IMR-90 (cell line): ENCODE data around the gene LIMS1. TPM values are rescaled to one million over a fixed set of nuclear protein-coding genes. Genes with fewer than 3 reads are reported as not detected.
A peak's percentile ranks its signal among the peaks of the same experiment; 100 is the strongest.

Source experiments
- ATAC-seq: fragments of 200-7000 bp; cut with Tn5 transposase; 2 replicates; pipeline ENCODE4 v1.9.1; 2020; ENCODE audit warnings: low read depth, mild to moderate bottlenecking, moderate library complexity
- BruUV-seq: library from RNA; stranded (reverse); fragments of 400-500 nt; replicated peaks from 2 replicates; lab custom pipeline; 2021; lab: Mats Ljungman, UMichigan
- CTCF ChIA-PET: fragments of 300-600 bp; formaldehyde crosslinking; extraction: SDS; loops from one replicate; lab custom pipeline; 2021; ENCODE audit warnings: antibody characterized with exemption; lab: Yijun Ruan, JAX
- POLR2A ChIA-PET: fragments of 300-600 bp; sonication (Branson Sonifier 250); formaldehyde crosslinking; loops from one replicate; lab custom pipeline; 2022; ENCODE audit warnings: antibody characterized with exemption; ENCODE audit not compliant: unreplicated experiment; lab: Charles Lee
- DNase-seq: peaks from one replicate; pipeline ENCODE4 v3.0.0; 2013
- H2AFZ ChIP-seq: replicated peaks from 2 replicates; pipeline ENCODE3; 2013; ENCODE audit warnings: low read length, mild to moderate bottlenecking; ENCODE audit not compliant: poor library complexity
- H2AK5ac ChIP-seq: 2 replicates; pipeline ENCODE4 v1.6.1; 2013; ENCODE audit warnings: low read depth, low read length, inconsistent platforms
- H2AK9ac ChIP-seq: replicated peaks from 2 replicates; pipeline ENCODE3; 2013; ENCODE audit warnings: mild to moderate bottlenecking, low read depth, low read length, moderate library complexity; ENCODE audit not compliant: poor library complexity
- H2BK120ac ChIP-seq: 2 replicates; pipeline ENCODE4 v1.6.1; 2013; ENCODE audit warnings: low read depth, low read length, inconsistent platforms
- H2BK15ac ChIP-seq: 3 replicates; pipeline ENCODE4 v1.6.1; 2013; ENCODE audit warnings: low read depth, low read length, inconsistent platforms
- H2BK20ac ChIP-seq: 2 replicates; pipeline ENCODE4 v1.6.1; 2013; ENCODE audit warnings: low read depth, mild to moderate bottlenecking, inconsistent platforms, low read length, moderate library complexity
- H2BK5ac ChIP-seq: 2 replicates; pipeline ENCODE4 v1.6.1; 2013; ENCODE audit warnings: mild to moderate bottlenecking, low read depth, low read length, inconsistent platforms; ENCODE audit not compliant: poor library complexity, severe bottlenecking
- H3K14ac ChIP-seq: replicated peaks from 2 replicates; pipeline ENCODE4 v1.6.1; 2013; ENCODE audit warnings: low read depth, low read length, inconsistent platforms
- H3K18ac ChIP-seq: 2 replicates; pipeline ENCODE4 v1.6.1; 2013; ENCODE audit warnings: low read depth, low read length, control low read depth
- H3K23ac ChIP-seq: 2 replicates; pipeline ENCODE4 v1.6.1; 2013; ENCODE audit warnings: low read depth, low read length, inconsistent platforms
- H3K27ac ChIP-seq: 2 replicates; pipeline ENCODE4 v1.5.1; 2013; ENCODE audit warnings: mild to moderate bottlenecking, control low read depth, low read length; ENCODE audit not compliant: insufficient read depth
- H3K27me3 ChIP-seq: 2 replicates; pipeline ENCODE4 v1.6.1; 2013; ENCODE audit warnings: low read length; ENCODE audit not compliant: control insufficient read depth, insufficient read depth
- H3K36me3 ChIP-seq: 2 replicates; pipeline ENCODE4 v1.6.1; 2013; ENCODE audit warnings: low read length, mixed read lengths; ENCODE audit not compliant: control insufficient read depth, insufficient read depth
- H3K4ac ChIP-seq: 2 replicates; pipeline ENCODE4 v1.6.1; 2013; ENCODE audit warnings: low read depth, low read length, inconsistent platforms
- H3K4me1 ChIP-seq: 2 replicates; pipeline ENCODE4 v1.6.1; 2013; ENCODE audit warnings: low read length, mixed read lengths; ENCODE audit not compliant: control insufficient read depth, insufficient read depth
- H3K4me2 ChIP-seq: 2 replicates; pipeline ENCODE4 v1.6.1; 2013; ENCODE audit warnings: low read depth, mild to moderate bottlenecking, control low read depth, low read length, moderate library complexity
- H3K4me3 ChIP-seq: 2 replicates; pipeline ENCODE4 v1.5.1; 2013; ENCODE audit warnings: low read depth, mild to moderate bottlenecking, control low read depth, low read length, moderate library complexity; ENCODE audit not compliant: insufficient read depth
- H3K56ac ChIP-seq: 2 replicates; pipeline ENCODE4 v1.6.1; 2013; ENCODE audit warnings: low read length, inconsistent platforms; ENCODE audit not compliant: insufficient read depth; ENCODE audit errors: extremely low read depth
- H3K79me1 ChIP-seq, 2 experiments: 2 replicates each; pipeline ENCODE4 v1.6.1; 2013; ENCODE audit warnings: low read length in 2 of 2, inconsistent platforms in 1 of 2, low read depth in 1 of 2
- H3K9ac ChIP-seq: 2 replicates; pipeline ENCODE4 v1.6.1; 2013; ENCODE audit warnings: low read depth, low read length, control low read depth
- H3K9me1 ChIP-seq: 2 replicates; pipeline ENCODE4 v1.6.1; 2013; ENCODE audit warnings: low read length, inconsistent platforms; ENCODE audit not compliant: insufficient read depth
- H3K9me3 ChIP-seq: 2 replicates; pipeline ENCODE4 v1.6.1; 2013; ENCODE audit warnings: low read length; ENCODE audit not compliant: control insufficient read depth, insufficient read depth
- H4K20me1 ChIP-seq: 2 replicates; pipeline ENCODE4 v1.6.1; 2013; ENCODE audit warnings: low read length, inconsistent platforms; ENCODE audit not compliant: insufficient read depth
- H4K5ac ChIP-seq: 2 replicates; pipeline ENCODE4 v1.6.1; 2013; ENCODE audit warnings: mild to moderate bottlenecking, low read depth, low read length, control low read depth
- H4K8ac ChIP-seq, 2 experiments: 2 replicates each; pipeline ENCODE4 v1.6.1; 2013; ENCODE audit warnings: low read depth in 2 of 2, low read length in 2 of 2, control low read depth in 1 of 2, inconsistent platforms in 1 of 2
- H4K91ac ChIP-seq: 2 replicates; pipeline ENCODE4 v1.6.1; 2013; ENCODE audit warnings: low read depth, low read length, inconsistent platforms; ENCODE audit not compliant: insufficient read depth
- CEBPB ChIP-seq: IDR thresholded peaks from 2 replicates; pipeline ENCODE4 v1.6.1; 2012; ENCODE audit warnings: low read depth, low read length, improper control_type of control experiment
- MAFK ChIP-seq: IDR thresholded peaks from 2 replicates; pipeline ENCODE4 v1.6.1; 2012; ENCODE audit warnings: low read depth, low read length, improper control_type of control experiment
- MAZ ChIP-seq: IDR thresholded peaks from 2 replicates; pipeline ENCODE4 v1.6.1; 2012; ENCODE audit warnings: low read depth, mild to moderate bottlenecking, low read length, improper control_type of control experiment, moderate library complexity, borderline replicate concordance
- MXI1 ChIP-seq: IDR thresholded peaks from 2 replicates; pipeline ENCODE4 v1.6.1; 2012; ENCODE audit warnings: low read depth, mild to moderate bottlenecking, low read length, moderate library complexity, borderline replicate concordance
- RCOR1 ChIP-seq: IDR thresholded peaks from 2 replicates; pipeline ENCODE4 v1.6.1; 2012; ENCODE audit warnings: mild to moderate bottlenecking, low read length, improper control_type of control experiment; ENCODE audit not compliant: insufficient replicate concordance
- WGBS, 2 experiments: methylation state at CpG; one replicate each; pipeline versions ENCODE4 v1.1.5 to v1.1.7; 2013; ENCODE audit warnings: missing lambda C conversion rate in 2 of 2; ENCODE audit not compliant: insufficient read length in 1 of 2; ENCODE audit errors: extremely low coverage in 2 of 2; 5-methylcytosine and 5-hydroxymethylcytosine counted together
- dilution Hi-C: fragments of 300-500 bp; cut with HindIII; formaldehyde crosslinking; loops from one replicate; pipeline ENCODE4 v1.14.3; 2018; ENCODE audit warnings: low sequenced_read_pairs; ENCODE audit not compliant: unreplicated experiment
- in situ Hi-C: fragments of 300-500 bp; cut with MboI; formaldehyde crosslinking; loops from 3 replicates; pipeline ENCODE4 v1.14.3; 2019; ENCODE audit warnings: low sequenced_read_pairs, inconsistent platforms, mixed read lengths
- intact Hi-C: fragments of 100-400 bp; cut with micrococcal nuclease; formaldehyde crosslinking; loops from 2 replicates; pipeline ENCODE4 v1.10.0; 2022
- polyA plus RNA-seq, 3 experiments: library from polyadenylated mRNA; depleted of rRNA; stranded (reverse); fragments of >200 nt; gene quantifications; 2 replicates each; pipeline ENCODE4 v1.2.3, GENCODE V29; 2012; ENCODE audit warnings: low replicate concordance in 1 of 3
- total RNA-seq: library from RNA; depleted of rRNA; stranded (reverse); fragments of >200 nt; gene quantifications from 2 replicates; pipeline ENCODE4 v1.2.3, GENCODE V29; 2012
- TF ChIP-seq, protein P1 (sequence below): fragments of 150-350 bp; IDR thresholded peaks from 2 replicates; pipeline ENCODE4 v1.6.1; 2016; ENCODE audit warnings: low read depth, mild to moderate bottlenecking, low read length, moderate library complexity, borderline replicate concordance

Gene LIMS1
- total and polyA plus RNA-seq, 2 of the 4 experiments (the other 2 are of a cell fraction): 59.1 to 131 TPM

DNA sequence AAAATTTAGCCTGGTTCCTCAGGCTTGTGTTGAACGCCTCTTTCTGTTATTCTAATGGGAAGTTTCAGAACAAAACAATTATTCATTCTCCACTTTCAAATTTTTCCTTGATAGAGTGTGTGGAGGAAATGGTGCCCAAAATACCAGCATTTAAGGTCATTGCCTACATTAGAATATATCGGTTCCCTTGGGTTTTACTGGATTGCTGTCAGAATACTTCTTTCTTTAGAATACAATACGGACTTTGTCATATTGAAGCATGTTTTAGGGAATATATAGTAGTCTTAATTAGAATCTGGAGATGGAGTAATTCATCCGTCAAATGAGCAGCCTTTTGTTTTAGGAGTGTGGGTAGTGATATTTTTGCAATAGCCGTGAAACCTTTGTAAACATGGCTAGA is 13.3 kb downstream of the LIMS1 start:
- H3K27ac ChIP-seq: no peak overlapping the region
- H4K20me1 ChIP-seq: peaks cover 52% of the 10 kb centered on the region

More for the DNA sequence above, 13.3 kb downstream of the LIMS1 start:
- no peak overlapping the region for H4K91ac ChIP-seq
- no peak overlapping the region for H4K5ac ChIP-seq
- no peak overlapping the region for H3K4me2 ChIP-seq
- peaks cover 17 to 62% of the 10 kb centered on the region in 2 experiments for H3K79me1 ChIP-seq
- H3K23ac ChIP-seq: 0 out of 2 replicates have a peak overlapping the region, but pooled peaks have one; percentile 12
- H3K56ac ChIP-seq: no peak overlapping the region
- no peak for ATAC-seq
- no peak overlapping the region for H2BK15ac ChIP-seq
- 46% methylated on average over 2 of the region's 5 CpGs; no CpG with 5 or more reads in 1 of the 2 experiments for WGBS, 2 experiments
- BruUV-seq: no TSS peak
- H2AK9ac ChIP-seq: no peak overlapping the region
- no peak overlapping the region for H2BK5ac ChIP-seq
- dilution Hi-C loops (no loop called here), in situ Hi-C loops (no loop called here), intact Hi-C loops (no loop called here)
- no peak overlapping the region for H2BK20ac ChIP-seq
- no peak overlapping the region for H3K4me3 ChIP-seq
- peaks cover 7% of the 10 kb centered on the region for H3K4me1 ChIP-seq
- H2AFZ ChIP-seq: no peak overlapping the region
- no peak overlapping the region for H2BK120ac ChIP-seq
- no peak overlapping the region for H3K9ac ChIP-seq
- CTCF ChIA-PET: interaction anchor here (0.5 to 1.0 kb wide), 2 partner anchors 51 to 88 kb away, joined by 3 read pairs; no protein-coding TSS in a partner anchor
- no peaks in the 10 kb centered on the region for H3K9me3 ChIP-seq
- no peak overlapping the region for H3K18ac ChIP-seq
- no peak for TF ChIP-seq MAFK
- TF ChIP-seq CEBPB: no peak
- TF ChIP-seq MAZ: no peak
- TF ChIP-seq, protein P1, sequence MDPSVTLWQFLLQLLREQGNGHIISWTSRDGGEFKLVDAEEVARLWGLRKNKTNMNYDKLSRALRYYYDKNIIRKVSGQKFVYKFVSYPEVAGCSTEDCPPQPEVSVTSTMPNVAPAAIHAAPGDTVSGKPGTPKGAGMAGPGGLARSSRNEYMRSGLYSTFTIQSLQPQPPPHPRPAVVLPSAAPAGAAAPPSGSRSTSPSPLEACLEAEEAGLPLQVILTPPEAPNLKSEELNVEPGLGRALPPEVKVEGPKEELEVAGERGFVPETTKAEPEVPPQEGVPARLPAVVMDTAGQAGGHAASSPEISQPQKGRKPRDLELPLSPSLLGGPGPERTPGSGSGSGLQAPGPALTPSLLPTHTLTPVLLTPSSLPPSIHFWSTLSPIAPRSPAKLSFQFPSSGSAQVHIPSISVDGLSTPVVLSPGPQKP: no peak
- no peak for TF ChIP-seq MXI1
- no peak for TF ChIP-seq RCOR1
- H3K9me1 ChIP-seq: peaks cover 13% of the 10 kb centered on the region
- POLR2A ChIA-PET: no interaction called here
- no peak overlapping the region for H4K8ac ChIP-seq
- no peak overlapping the region for H2AK5ac ChIP-seq
- no peak overlapping the region for H3K4ac ChIP-seq
- H3K36me3 ChIP-seq: peaks cover 2% of the 10 kb centered on the region
- DNase-seq: no peak
- no peak overlapping the region for H3K14ac ChIP-seq
- no peaks in the 10 kb centered on the region for H3K27me3 ChIP-seq
